Astrocyte (in vitro differentiated cells and primary cell): ENCODE results near the gene REEP1. TPM values are rescaled to one million over a fixed set of nuclear protein-coding genes. Genes with fewer than 3 reads are reported as not detected.

ENCODE experiments used
- DNase-seq: peaks from one replicate; pipeline ENCODE4 v3.0.0-alpha.2; 2010; ENCODE audit warnings: low read depth
- FAIRE-seq: peaks from 2 replicates; lab custom pipeline; 2011; peaks lifted over from hg19 to GRCh38; lab: Jason Lieb, UNC
- H2AFZ ChIP-seq: 2 replicates; pipeline ENCODE4 v1.6.0; 2012; ENCODE audit warnings: low read depth, low read length, inconsistent platforms
- H3K27ac ChIP-seq: 2 replicates; pipeline ENCODE4 v1.5.1; 2011; ENCODE audit warnings: low read depth, low read length, inconsistent platforms
- H3K27me3 ChIP-seq: 2 replicates; pipeline ENCODE4 v1.6.0; 2011; ENCODE audit warnings: low read length, inconsistent platforms; ENCODE audit not compliant: insufficient read depth
- H3K36me3 ChIP-seq: 2 replicates; pipeline ENCODE4 v1.5.1; 2011; ENCODE audit warnings: low read length, inconsistent platforms; ENCODE audit not compliant: insufficient read depth
- H3K4me1 ChIP-seq: 2 replicates; pipeline ENCODE4 v1.5.1; 2011; ENCODE audit warnings: low read length, inconsistent platforms; ENCODE audit not compliant: insufficient read depth
- H3K4me2 ChIP-seq: 2 replicates; pipeline ENCODE4 v1.6.0; 2012; ENCODE audit warnings: low read length, inconsistent platforms
- H3K4me3 ChIP-seq: 2 replicates; pipeline ENCODE4 v1.5.1; 2011; ENCODE audit warnings: low read depth, mild to moderate bottlenecking, low read length, inconsistent platforms; ENCODE audit not compliant: insufficient read depth
- H3K79me2 ChIP-seq: 2 replicates; pipeline ENCODE4 v1.6.0; 2012; ENCODE audit warnings: mild to moderate bottlenecking, low read length, inconsistent platforms; ENCODE audit not compliant: insufficient read depth
- H3K9ac ChIP-seq: 2 replicates; pipeline ENCODE4 v1.6.0; 2012; ENCODE audit warnings: mild to moderate bottlenecking, low read length, inconsistent platforms
- H3K9me3 ChIP-seq: 2 replicates; pipeline ENCODE4 v1.5.1; 2012; ENCODE audit warnings: low read depth, mild to moderate bottlenecking, low read length, inconsistent platforms; ENCODE audit not compliant: insufficient read depth
- H4K20me1 ChIP-seq: 2 replicates; pipeline ENCODE4 v1.6.0; 2012; ENCODE audit warnings: low read length, inconsistent platforms; ENCODE audit not compliant: insufficient read depth
- H3K27ac Mint-ChIP-seq: one replicate; pipeline ENCODE4 v1.8.0; 2021; ENCODE audit warnings: mild to moderate bottlenecking, mixed read lengths; ENCODE audit not compliant: unreplicated experiment
- H3K27me3 Mint-ChIP-seq: one replicate; pipeline ENCODE4 v1.8.0; 2021; ENCODE audit warnings: low read depth, mixed read lengths; ENCODE audit not compliant: unreplicated experiment
- H3K36me3 Mint-ChIP-seq: one replicate; pipeline ENCODE4 v1.8.0; 2021; ENCODE audit warnings: low read depth, mixed read lengths; ENCODE audit not compliant: unreplicated experiment
- H3K4me1 Mint-ChIP-seq: one replicate; pipeline ENCODE4 v1.8.0; 2021; ENCODE audit warnings: low read depth, mixed read lengths; ENCODE audit not compliant: unreplicated experiment
- H3K4me3 Mint-ChIP-seq: one replicate; pipeline ENCODE4 v1.8.0; 2021; ENCODE audit warnings: mild to moderate bottlenecking, moderate library complexity, mixed read lengths; ENCODE audit not compliant: unreplicated experiment
- H3K9me3 Mint-ChIP-seq: one replicate; pipeline ENCODE4 v1.8.0; 2021; ENCODE audit warnings: mild to moderate bottlenecking, mixed read lengths; ENCODE audit not compliant: unreplicated experiment
- CTCF ChIP-seq: IDR thresholded peaks from 2 replicates; pipeline ENCODE4 v1.5.1; 2011; ENCODE audit warnings: low read depth, mild to moderate bottlenecking, inconsistent platforms, low read length, moderate library complexity; ENCODE audit not compliant: insufficient read depth
- EZH2 ChIP-seq: IDR thresholded peaks from 2 replicates; pipeline ENCODE4 v1.6.1; 2012; ENCODE audit warnings: mild to moderate bottlenecking, low read length, inconsistent platforms; ENCODE audit not compliant: insufficient read depth
- total RNA-seq: library from RNA; stranded (reverse); gene quantifications from 2 replicates; pipeline ENCODE4 v1.2.1, GENCODE V29; 2021

Gene REEP1
- total RNA-seq, 1 donor from 2014 or later = 0.61 TPM

GRCh38 chr2:86234563-86235131 is 102.8 kb downstream of the REEP1 start:
- Histone ChIP-seq H3K4me1 (no peaks in the 10 kb centered on the region), H3K4me2 (no peak overlapping the region), H3K27me3 (no peaks in the 10 kb centered on the region), H3K79me2 (no peaks in the 10 kb centered on the region), H3K4me3 (no peak overlapping the region), H2AFZ (no peak overlapping the region), H3K36me3 (no peaks in the 10 kb centered on the region), H4K20me1 (no peaks in the 10 kb centered on the region), H3K27ac (no peak overlapping the region), H3K9me3 (no peaks in the 10 kb centered on the region), H3K9ac (no peak overlapping the region)
- no peak for FAIRE-seq
- Mint-ChIP-seq H3K4me1 (peaks cover 10% of the 10 kb centered on the region), H3K36me3 (no peaks in the 10 kb centered on the region), H3K9me3 (no peaks in the 10 kb centered on the region), H3K27me3 (peaks cover 7% of the 10 kb centered on the region), H3K4me3 (no peak overlapping the region), H3K27ac (no peak overlapping the region)
- DNase-seq = no peak
- no peak for TF ChIP-seq EZH2
- TF ChIP-seq CTCF = no peak

GRCh38 chr2:86233436-86233835 is 104.0 kb downstream of the REEP1 start:
- Mint-ChIP-seq H3K4me1 (peaks cover 8% of the 10 kb centered on the region), H3K4me3 (no peak overlapping the region), H3K27me3 (peaks cover 6% of the 10 kb centered on the region), H3K36me3 (no peaks in the 10 kb centered on the region), H3K27ac (no peak overlapping the region), H3K9me3 (no peaks in the 10 kb centered on the region)
- FAIRE-seq = no peak
- H3K79me2 ChIP-seq = no peaks in the 10 kb centered on the region
- H3K27ac ChIP-seq = no peak overlapping the region
- no peaks in the 10 kb centered on the region for H4K20me1 ChIP-seq
- no peaks in the 10 kb centered on the region for H3K4me1 ChIP-seq
- H3K27me3 ChIP-seq = no peaks in the 10 kb centered on the region
- no peak overlapping the region for H3K4me2 ChIP-seq
- no peaks in the 10 kb centered on the region for H3K36me3 ChIP-seq
- no peaks in the 10 kb centered on the region for H3K9me3 ChIP-seq
- TF ChIP-seq EZH2 (no peak), CTCF (no peak)
- no peak overlapping the region for H2AFZ ChIP-seq
- no peak overlapping the region for H3K4me3 ChIP-seq
- H3K9ac ChIP-seq = no peak overlapping the region
- DNase-seq = no peak

- FAIRE-seq = no peak
- H3K27ac Mint-ChIP-seq = no peak overlapping the region
These were observed 104.5 kb downstream of the REEP1 start for GRCh38 chr2:86232910-86233309.

More at GRCh38 chr2:86232910-86233309, 104.5 kb downstream of the REEP1 start:
- TF ChIP-seq EZH2 (no peak), CTCF (no peak)
- Histone ChIP-seq H3K36me3 (no peaks in the 10 kb centered on the region), H3K4me1 (no peaks in the 10 kb centered on the region), H3K9ac (no peak overlapping the region), H3K9me3 (no peaks in the 10 kb centered on the region), H3K27me3 (no peaks in the 10 kb centered on the region), H2AFZ (no peak overlapping the region), H4K20me1 (no peaks in the 10 kb centered on the region), H3K79me2 (no peaks in the 10 kb centered on the region), H3K4me2 (no peak overlapping the region), H3K4me3 (no peak overlapping the region), H3K27ac (no peak overlapping the region)
- Mint-ChIP-seq H3K9me3 (no peaks in the 10 kb centered on the region), H3K4me1 (peaks cover 5% of the 10 kb centered on the region), H3K36me3 (no peaks in the 10 kb centered on the region), H3K27me3 (peaks cover 6% of the 10 kb centered on the region), H3K4me3 (no peak overlapping the region)
- DNase-seq = no peak
